ENCODE data around the gene PCDHGA9.

DNA sequence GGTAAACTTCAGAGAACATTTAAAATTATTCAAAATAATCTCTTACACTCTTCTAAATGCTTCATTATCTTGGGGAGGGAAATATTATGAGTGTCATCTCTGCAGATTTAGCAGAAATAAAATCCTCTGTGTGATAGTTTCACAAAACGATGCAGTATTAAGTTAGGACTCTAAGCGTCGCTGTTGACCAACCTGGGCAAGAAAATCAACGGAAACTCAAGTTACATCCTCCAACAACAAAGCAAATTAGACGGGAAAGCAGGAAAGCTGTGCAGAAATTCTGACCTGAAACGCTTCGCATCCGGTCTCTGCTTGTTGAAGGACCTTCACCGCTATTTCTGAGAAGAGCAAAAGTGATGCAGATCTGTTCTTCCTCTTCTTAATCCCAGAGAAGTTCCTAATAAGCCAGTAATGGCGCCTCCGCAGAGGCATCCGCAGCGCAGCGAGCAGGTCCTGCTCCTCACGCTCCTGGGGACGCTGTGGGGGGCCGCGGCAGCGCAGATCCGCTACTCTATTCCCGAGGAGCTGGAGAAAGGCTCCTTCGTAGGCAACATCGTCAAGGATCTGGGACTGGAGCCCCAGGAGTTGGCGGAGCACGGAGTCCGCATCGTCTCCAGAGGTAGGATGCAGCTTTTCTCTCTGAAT is 28.8 kb upstream of the PCDHGA9 start, which contains the start of gene PCDHGA6:
- TF ChIP-seq ZNF561 (CRISPR knock-in tag; conservative IDR thresholded peaks at IDR 0.05), result no peak
- no peak for TF ChIP-seq TGIF2 (CRISPR knock-in tag; IDR thresholded peaks at IDR 0.05)
- TF ChIP-seq, protein P1, sequence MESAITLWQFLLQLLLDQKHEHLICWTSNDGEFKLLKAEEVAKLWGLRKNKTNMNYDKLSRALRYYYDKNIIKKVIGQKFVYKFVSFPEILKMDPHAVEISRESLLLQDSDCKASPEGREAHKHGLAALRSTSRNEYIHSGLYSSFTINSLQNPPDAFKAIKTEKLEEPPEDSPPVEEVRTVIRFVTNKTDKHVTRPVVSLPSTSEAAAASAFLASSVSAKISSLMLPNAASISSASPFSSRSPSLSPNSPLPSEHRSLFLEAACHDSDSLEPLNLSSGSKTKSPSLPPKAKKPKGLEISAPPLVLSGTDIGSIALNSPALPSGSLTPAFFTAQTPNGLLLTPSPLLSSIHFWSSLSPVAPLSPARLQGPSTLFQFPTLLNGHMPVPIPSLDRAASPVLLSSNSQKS (CRISPR knock-in tag; IDR thresholded peaks at IDR 0.05), result no peak
- TF ChIP-seq, protein P2, sequence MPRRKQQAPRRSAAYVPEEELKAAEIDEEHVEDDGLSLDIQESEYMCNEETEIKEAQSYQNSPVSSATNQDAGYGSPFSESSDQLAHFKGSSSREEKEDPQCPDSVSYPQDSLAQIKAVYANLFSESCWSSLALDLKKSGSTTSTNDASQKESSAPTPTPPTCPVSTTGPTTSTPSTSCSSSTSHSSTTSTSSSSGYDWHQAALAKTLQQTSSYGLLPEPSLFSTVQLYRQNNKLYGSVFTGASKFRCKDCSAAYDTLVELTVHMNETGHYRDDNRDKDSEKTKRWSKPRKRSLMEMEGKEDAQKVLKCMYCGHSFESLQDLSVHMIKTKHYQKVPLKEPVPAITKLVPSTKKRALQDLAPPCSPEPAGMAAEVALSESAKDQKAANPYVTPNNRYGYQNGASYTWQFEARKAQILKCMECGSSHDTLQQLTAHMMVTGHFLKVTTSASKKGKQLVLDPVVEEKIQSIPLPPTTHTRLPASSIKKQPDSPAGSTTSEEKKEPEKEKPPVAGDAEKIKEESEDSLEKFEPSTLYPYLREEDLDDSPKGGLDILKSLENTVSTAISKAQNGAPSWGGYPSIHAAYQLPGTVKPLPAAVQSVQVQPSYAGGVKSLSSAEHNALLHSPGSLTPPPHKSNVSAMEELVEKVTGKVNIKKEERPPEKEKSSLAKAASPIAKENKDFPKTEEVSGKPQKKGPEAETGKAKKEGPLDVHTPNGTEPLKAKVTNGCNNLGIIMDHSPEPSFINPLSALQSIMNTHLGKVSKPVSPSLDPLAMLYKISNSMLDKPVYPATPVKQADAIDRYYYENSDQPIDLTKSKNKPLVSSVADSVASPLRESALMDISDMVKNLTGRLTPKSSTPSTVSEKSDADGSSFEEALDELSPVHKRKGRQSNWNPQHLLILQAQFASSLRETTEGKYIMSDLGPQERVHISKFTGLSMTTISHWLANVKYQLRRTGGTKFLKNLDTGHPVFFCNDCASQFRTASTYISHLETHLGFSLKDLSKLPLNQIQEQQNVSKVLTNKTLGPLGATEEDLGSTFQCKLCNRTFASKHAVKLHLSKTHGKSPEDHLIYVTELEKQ (CRISPR knock-in tag; IDR thresholded peaks at IDR 0.05), result no peak
- no peak for TF ChIP-seq CHD1 (IDR thresholded peaks at IDR 0.05; ENCODE audit: low read length)
